Peyer's patch (tissue), 4 donors: Measurements from ENCODE around the gene AKT3. TPM values are rescaled to one million over a fixed set of nuclear protein-coding genes. Genes with fewer than 3 reads are reported as not detected.

Experiments used
- DNase-seq, 3 donors: peaks; one replicate each; pipeline ENCODE4 v3.0.0-alpha.2; 2017 to 2019
- H3K27ac ChIP-seq, 4 donors: fragments of 200-600 bp; sonication (generic); one replicate each; pipeline ENCODE4 v1.5.1; 2016 to 2019
- H3K27me3 ChIP-seq, 2 donors: fragments of 200-600 bp; sonication (generic); one replicate each; pipeline ENCODE4 v1.5.1; 2019
- H3K36me3 ChIP-seq, 3 donors: fragments of 200-600 bp; sonication (generic); one replicate each; pipeline ENCODE4 v1.5.1; 2016 to 2019
- H3K4me1 ChIP-seq, 4 donors: fragments of 200-600 bp; sonication (generic); one replicate each; pipeline ENCODE4 v1.5.1; 2016 to 2019
- H3K4me3 ChIP-seq, 4 donors: fragments of 200-600 bp; sonication (generic); 1 replicate in 3 of 4; 2 replicates in 1 of 4; pipeline ENCODE4 v1.5.1; 2016 to 2019; ENCODE audit warnings: mild to moderate bottlenecking in 1 of 4
- H3K9me3 ChIP-seq, 4 donors: fragments of 200-600 bp; sonication (generic); one replicate each; pipeline ENCODE4 v1.5.1; 2016 to 2019; ENCODE audit warnings: mild to moderate bottlenecking in 1 of 4
- CTCF ChIP-seq, 6 experiments: fragments of 450-650 bp in 4 of 6; fragments of 200-600 bp in 2 of 6; sonication (generic) in 1 of 6; IDR thresholded peaks; one replicate each; pipeline ENCODE4 v1.5.1; 2017 to 2019; ENCODE audit warnings: antibody characterized with exemption in 6 of 6, mild to moderate bottlenecking in 3 of 6, moderate library complexity in 1 of 6
- POLR2A ChIP-seq, 2 donors: fragments of 450-650 bp; IDR thresholded peaks; one replicate each; pipeline ENCODE4 v1.5.1; 2017; ENCODE audit warnings: antibody characterized with exemption in 2 of 2, mild to moderate bottlenecking in 2 of 2, moderate library complexity in 2 of 2
- total RNA-seq, 4 donors: library from RNA; depleted of rRNA; stranded (reverse); fragments of >200 nt; gene quantifications; one replicate each; pipeline ENCODE4 v1.1.0, GENCODE V29; 2016

Gene AKT3
- total RNA-seq, 4 donors from 2014 or later, result 4.4 to 71.8 (median 15.2) TPM

- Histone ChIP-seq H3K27me3 (no peaks in the 10 kb centered on the region), H3K36me3 (no peaks in the 10 kb centered on the region), H3K4me1 (no peaks in the 10 kb centered on the region), H3K27ac (peak overlapping the region in 1 of 4 donors; percentile 22), H3K4me3 (no peak overlapping the region), H3K9me3 (no peaks in the 10 kb centered on the region)
- no peak for DNase-seq
- no peak for TF ChIP-seq POLR2A (IDR thresholded peaks at IDR 0.05)
These were observed 119.4 kb downstream of the AKT3 start for GRCh38 chr1:243730487-243731150.

GRCh38 chr1:243729956-243730355 lies 120.1 kb downstream of the AKT3 start:
- no peaks in the 10 kb centered on the region for H3K27me3 ChIP-seq
- TF ChIP-seq POLR2A (IDR thresholded peaks at IDR 0.05) (no peak), CTCF (IDR thresholded peaks at IDR 0.05) (no peak)
- H3K4me3 ChIP-seq, result no peak overlapping the region
- no peaks in the 10 kb centered on the region for H3K9me3 ChIP-seq
- no peaks in the 10 kb centered on the region for H3K4me1 ChIP-seq
- peak overlapping the region in 1 of 4 donors; percentile 22 for H3K27ac ChIP-seq
- no peaks in the 10 kb centered on the region for H3K36me3 ChIP-seq
- DNase-seq, result no peak

- DNase-seq, result no peak
- Histone ChIP-seq H3K4me1 (no peaks in the 10 kb centered on the region), H3K4me3 (no peak overlapping the region), H3K36me3 (no peaks in the 10 kb centered on the region), H3K9me3 (no peaks in the 10 kb centered on the region), H3K27ac (peak overlapping the region in 2 of 4 donors; percentile 18 to 33), H3K27me3 (no peaks in the 10 kb centered on the region)
- TF ChIP-seq CTCF (IDR thresholded peaks at IDR 0.05) (no peak), POLR2A (IDR thresholded peaks at IDR 0.05) (no peak)
These were observed 122.4 kb downstream of the AKT3 start for GRCh38 chr1:243727503-243728203.

GRCh38 chr1:243726806-243727502 lies 123.1 kb downstream of the AKT3 start:
- H3K27me3 ChIP-seq, result no peaks in the 10 kb centered on the region
- no peak for DNase-seq
- H3K4me3 ChIP-seq, result no peak overlapping the region
- H3K27ac ChIP-seq, result peak overlapping the region in 2 of 4 donors; percentile 1 to 33
- no peaks in the 10 kb centered on the region for H3K4me1 ChIP-seq
- no peaks in the 10 kb centered on the region for H3K9me3 ChIP-seq
- TF ChIP-seq POLR2A (IDR thresholded peaks at IDR 0.05) (no peak), CTCF (IDR thresholded peaks at IDR 0.05) (no peak)
- no peaks in the 10 kb centered on the region for H3K36me3 ChIP-seq

- Histone ChIP-seq H3K9me3 (no peaks in the 10 kb centered on the region), H3K4me1 (no peaks in the 10 kb centered on the region), H3K27ac (no peak overlapping the region), H3K27me3 (no peaks in the 10 kb centered on the region), H3K4me3 (no peak overlapping the region), H3K36me3 (no peaks in the 10 kb centered on the region)
- no peak for TF ChIP-seq CTCF (IDR thresholded peaks at IDR 0.05)
- no peak for TF ChIP-seq POLR2A (IDR thresholded peaks at IDR 0.05)
- no peak for DNase-seq
These were observed 124.2 kb downstream of the AKT3 start for GRCh38 chr1:243725846-243726245.

- H3K4me1 ChIP-seq, result no peaks in the 10 kb centered on the region
- H3K4me3 ChIP-seq, result no peak overlapping the region
- H3K36me3 ChIP-seq, result no peaks in the 10 kb centered on the region
- H3K27me3 ChIP-seq, result no peaks in the 10 kb centered on the region
- no peak for DNase-seq
- no peaks in the 10 kb centered on the region for H3K9me3 ChIP-seq
- TF ChIP-seq POLR2A (IDR thresholded peaks at IDR 0.05) (no peak), CTCF (IDR thresholded peaks at IDR 0.05) (no peak)
- no peak overlapping the region for H3K27ac ChIP-seq
These were observed 125.0 kb downstream of the AKT3 start for GRCh38 chr1:243725075-243725474.
